Measurements from ENCODE around the gene BCAP29.

Gene BCAP29

DNA sequence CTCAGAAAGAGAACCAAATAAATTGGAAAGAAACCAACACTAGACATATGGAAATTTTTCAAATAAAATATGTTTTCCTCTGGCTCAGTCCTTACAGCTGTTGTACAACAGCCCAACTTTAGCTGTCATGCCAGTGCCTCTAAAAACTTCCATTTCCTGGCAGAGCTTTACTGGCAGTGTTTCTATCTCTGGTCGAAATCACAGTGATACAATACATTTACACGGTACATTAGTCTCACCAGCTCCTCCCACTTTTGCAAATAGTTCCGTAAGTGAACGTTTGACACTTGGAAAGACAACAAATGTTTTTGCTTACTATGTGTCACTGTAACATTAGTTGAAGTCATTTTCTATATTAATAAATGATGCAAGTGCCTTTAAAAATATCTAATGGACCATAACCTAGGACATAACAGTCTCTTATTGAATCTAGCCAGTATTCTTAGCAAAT lies 29.8 kb downstream of the BCAP29 start (continued):
- TF ChIP-seq, protein P1, sequence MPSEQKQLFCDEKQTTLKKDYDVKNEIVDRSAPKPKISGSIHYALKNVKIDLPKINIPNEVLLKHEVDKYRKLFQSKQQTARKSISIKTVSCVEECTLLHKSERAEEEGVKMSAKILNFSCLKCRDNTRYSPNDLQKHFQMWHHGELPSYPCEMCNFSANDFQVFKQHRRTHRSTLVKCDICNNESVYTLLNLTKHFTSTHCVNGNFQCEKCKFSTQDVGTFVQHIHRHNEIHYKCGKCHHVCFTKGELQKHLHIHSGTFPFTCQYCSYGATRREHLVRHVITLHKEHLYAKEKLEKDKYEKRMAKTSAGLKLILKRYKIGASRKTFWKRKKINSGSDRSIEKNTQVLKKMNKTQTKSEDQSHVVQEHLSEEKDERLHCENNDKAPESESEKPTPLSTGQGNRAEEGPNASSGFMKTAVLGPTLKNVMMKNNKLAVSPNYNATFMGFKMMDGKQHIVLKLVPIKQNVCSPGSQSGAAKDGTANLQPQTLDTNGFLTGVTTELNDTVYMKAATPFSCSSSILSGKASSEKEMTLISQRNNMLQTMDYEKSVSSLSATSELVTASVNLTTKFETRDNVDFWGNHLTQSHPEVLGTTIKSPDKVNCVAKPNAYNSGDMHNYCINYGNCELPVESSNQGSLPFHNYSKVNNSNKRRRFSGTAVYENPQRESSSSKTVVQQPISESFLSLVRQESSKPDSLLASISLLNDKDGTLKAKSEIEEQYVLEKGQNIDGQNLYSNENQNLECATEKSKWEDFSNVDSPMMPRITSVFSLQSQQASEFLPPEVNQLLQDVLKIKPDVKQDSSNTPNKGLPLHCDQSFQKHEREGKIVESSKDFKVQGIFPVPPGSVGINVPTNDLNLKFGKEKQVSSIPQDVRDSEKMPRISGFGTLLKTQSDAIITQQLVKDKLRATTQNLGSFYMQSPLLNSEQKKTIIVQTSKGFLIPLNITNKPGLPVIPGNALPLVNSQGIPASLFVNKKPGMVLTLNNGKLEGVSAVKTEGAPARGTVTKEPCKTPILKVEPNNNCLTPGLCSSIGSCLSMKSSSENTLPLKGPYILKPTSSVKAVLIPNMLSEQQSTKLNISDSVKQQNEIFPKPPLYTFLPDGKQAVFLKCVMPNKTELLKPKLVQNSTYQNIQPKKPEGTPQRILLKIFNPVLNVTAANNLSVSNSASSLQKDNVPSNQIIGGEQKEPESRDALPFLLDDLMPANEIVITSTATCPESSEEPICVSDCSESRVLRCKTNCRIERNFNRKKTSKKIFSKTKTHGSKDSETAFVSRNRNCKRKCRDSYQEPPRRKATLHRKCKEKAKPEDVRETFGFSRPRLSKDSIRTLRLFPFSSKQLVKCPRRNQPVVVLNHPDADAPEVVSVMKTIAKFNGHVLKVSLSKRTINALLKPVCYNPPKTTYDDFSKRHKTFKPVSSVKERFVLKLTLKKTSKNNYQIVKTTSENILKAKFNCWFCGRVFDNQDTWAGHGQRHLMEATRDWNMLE (tag by site-specific recombination; conservative IDR thresholded peaks at IDR 0.05; ENCODE audit: low read depth): no peak
- TF ChIP-seq TRIM28 (IDR thresholded peaks at IDR 0.05; ENCODE audit: borderline replicate concordance, low read length) (no peak), ZNF629 (tag by site-specific recombination; IDR thresholded peaks at IDR 0.05) (no peak), ZNF610 (tag by site-specific recombination; IDR thresholded peaks at IDR 0.05; ENCODE audit: borderline replicate concordance) (no peak)

- no peaks in the 10 kb centered on the region for H3K9me3 ChIP-seq (ENCODE audit: control insufficient read depth, insufficient read depth, low read depth, low read length)
- no peaks in the 10 kb centered on the region for H3K4me1 ChIP-seq (ENCODE audit: control insufficient read depth, insufficient read depth, low read length)
- H3K36me3 ChIP-seq (ENCODE audit: control insufficient read depth in 2 of 2, insufficient read depth in 1 of 2, low read length in 2 of 2): peaks cover 0 to 4% of the 10 kb centered on the region in 2 experiments; a peak in 2 of 3 replicates
- ChIA-PET CTCF (interaction anchor here (0.8 kb wide), 1 partner anchor 22 kb away, joined by 3 read pairs; no protein-coding TSS in a partner anchor), POLR2A (no interaction called here)
- TF ChIP-seq ZNF529 (tag by site-specific recombination; IDR thresholded peaks at IDR 0.05; ENCODE audit: insufficient replicate concordance) (no peak), ZNF221 (tag by site-specific recombination; IDR thresholded peaks at IDR 0.05; ENCODE audit: borderline replicate concordance) (no peak), ZFP37 (tag by site-specific recombination; IDR thresholded peaks at IDR 0.05) (no peak), SETDB1 (IDR thresholded peaks at IDR 0.05; ENCODE audit: insufficient read length, low read length) (no peak), ZNF843 (tag by site-specific recombination; IDR thresholded peaks at IDR 0.05) (no peak)
- TF ChIP-seq, protein P2, sequence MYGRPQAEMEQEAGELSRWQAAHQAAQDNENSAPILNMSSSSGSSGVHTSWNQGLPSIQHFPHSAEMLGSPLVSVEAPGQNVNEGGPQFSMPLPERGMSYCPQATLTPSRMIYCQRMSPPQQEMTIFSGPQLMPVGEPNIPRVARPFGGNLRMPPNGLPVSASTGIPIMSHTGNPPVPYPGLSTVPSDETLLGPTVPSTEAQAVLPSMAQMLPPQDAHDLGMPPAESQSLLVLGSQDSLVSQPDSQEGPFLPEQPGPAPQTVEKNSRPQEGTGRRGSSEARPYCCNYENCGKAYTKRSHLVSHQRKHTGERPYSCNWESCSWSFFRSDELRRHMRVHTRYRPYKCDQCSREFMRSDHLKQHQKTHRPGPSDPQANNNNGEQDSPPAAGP (tag by site-specific recombination; IDR thresholded peaks at IDR 0.05): no peak
- H3K27ac ChIP-seq (ENCODE audit: extremely low read depth, low read depth, low read length): no peak overlapping the region
- H3K4me3 ChIP-seq (ENCODE audit: low read depth, low read length): no peak overlapping the region
Measured at GRCh38 chr7:107610323-107610722, 30.3 kb downstream of the BCAP29 start.

DNA sequence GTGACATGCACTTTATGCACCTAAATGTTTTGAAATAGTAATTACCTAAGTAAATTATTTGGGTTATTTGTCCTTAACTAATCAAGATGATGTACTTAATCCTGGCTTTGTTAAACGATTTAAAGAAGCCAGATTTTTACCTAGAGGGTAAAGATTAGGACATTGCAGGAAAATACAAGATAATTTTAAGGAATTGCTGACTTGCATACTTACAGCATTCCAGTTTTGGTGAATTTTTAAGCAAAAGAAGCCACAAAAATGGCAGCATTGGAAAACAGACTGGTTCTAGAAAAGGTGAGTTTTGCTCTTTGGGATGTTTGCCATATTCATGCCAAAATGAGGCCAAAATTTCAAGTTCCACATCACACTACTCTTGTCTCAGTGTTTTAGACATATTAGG lies 33.4 kb downstream of the BCAP29 start:
- peaks cover 3 to 6% of the 10 kb centered on the region in 2 experiments for H3K36me3 ChIP-seq (ENCODE audit: control insufficient read depth in 2 of 2, insufficient read depth in 1 of 2, low read length in 2 of 2)
- no peaks in the 10 kb centered on the region for H3K4me1 ChIP-seq (ENCODE audit: control insufficient read depth, insufficient read depth, low read length)
- H3K27ac ChIP-seq (ENCODE audit: extremely low read depth, low read depth, low read length): no peak overlapping the region
- CTCF ChIA-PET: no interaction called here
- H3K4me3 ChIP-seq (ENCODE audit: low read depth, low read length): no peak overlapping the region
- POLR2A ChIA-PET: no interaction called here
- H3K9me3 ChIP-seq (ENCODE audit: control insufficient read depth, insufficient read depth, low read depth, low read length): no peaks in the 10 kb centered on the region
- TF ChIP-seq ZBTB20 (tag by site-specific recombination; IDR thresholded peaks at IDR 0.05): no peak
- no peak for TF ChIP-seq ZNF202 (tag by site-specific recombination; IDR thresholded peaks at IDR 0.05; ENCODE audit: borderline replicate concordance)
- no peak for TF ChIP-seq ZNF510 (tag by site-specific recombination; IDR thresholded peaks at IDR 0.05; ENCODE audit: insufficient replicate concordance)
- no peak for TF ChIP-seq ZNF544 (tag by site-specific recombination; IDR thresholded peaks at IDR 0.05)
- no peak for TF ChIP-seq ELK4 (IDR thresholded peaks at IDR 0.05; ENCODE audit: borderline replicate concordance, low read depth, low read length)
- TF ChIP-seq ZNF629 (tag by site-specific recombination; IDR thresholded peaks at IDR 0.05): no peak
- TF ChIP-seq ZNF791 (tag by site-specific recombination; IDR thresholded peaks at IDR 0.05): no peak
- TF ChIP-seq SP3 (tag by site-specific recombination; IDR thresholded peaks at IDR 0.05): no peak
- no peak for TF ChIP-seq ZNF670 (tag by site-specific recombination; IDR thresholded peaks at IDR 0.05; ENCODE audit: low read depth)
- TF ChIP-seq KLF10 (tag by site-specific recombination; IDR thresholded peaks at IDR 0.05): no peak
- no peak for TF ChIP-seq ZNF416 (tag by site-specific recombination; IDR thresholded peaks at IDR 0.05)
- no peak for TF ChIP-seq RBAK (tag by site-specific recombination; IDR thresholded peaks at IDR 0.05)
- no peak for TF ChIP-seq MEIS1 (CRISPR knock-in tag; IDR thresholded peaks at IDR 0.05; ENCODE audit: borderline replicate concordance)
- TF ChIP-seq WT1 (tag by site-specific recombination; IDR thresholded peaks at IDR 0.05): no peak
- TF ChIP-seq PBX3 (CRISPR knock-in tag; IDR thresholded peaks at IDR 0.05): no peak
- TF ChIP-seq ZNF776 (tag by site-specific recombination; IDR thresholded peaks at IDR 0.05; ENCODE audit: borderline replicate concordance): no peak
- TF ChIP-seq TRIM28 (IDR thresholded peaks at IDR 0.05; ENCODE audit: borderline replicate concordance, low read length): no peak

Measured in HEK293 (cell line).